Measurements from ENCODE around the gene ERLEC1.

- no peak for TF ChIP-seq CTCF (IDR thresholded peaks at IDR 0.05; ENCODE audit: low read depth, low read length)
- TF ChIP-seq POLR2A (IDR thresholded peaks at IDR 0.05; ENCODE audit: extremely low read depth, insufficient read length), result no peak
- no peak for TF ChIP-seq MYC (IDR thresholded peaks at IDR 0.05; ENCODE audit: low read depth, low read length)
- no peak for TF ChIP-seq MAX (IDR thresholded peaks at IDR 0.05; ENCODE audit: low read depth, low read length)
Observed at GRCh38 chr2:53811601-53812000, 24.8 kb downstream of the ERLEC1 start.

Data from NB4 (cell line).